NOMO-1 treated with dmso at 0.1 percent for 144 hours (cell line): ENCODE measurements around the gene TWF2.

Experiments used
- DNase-seq: peaks from one replicate; lab custom pipeline; 2025; ENCODE audit not compliant: unreplicated experiment; lab: John Stamatoyannopoulos, UW

Gene TWF2

GRCh38 chr3:52204337-52205073, 34.5 kb downstream of the TWF2 start:
- peak; percentile 25 for DNase-seq

GRCh38 chr3:52203701-52204100, 35.3 kb downstream of the TWF2 start:
- no peak for DNase-seq

GRCh38 chr3:52202384-52203077, 36.4 kb downstream of the TWF2 start:
- peak; percentile 87 for DNase-seq

- peak; percentile 26 for DNase-seq
Measured at GRCh38 chr3:52200981-52201679, 37.8 kb downstream of the TWF2 start.

- no peak for DNase-seq
Measured at GRCh38 chr3:52198643-52199608, 40.0 kb downstream of the TWF2 start.

- DNase-seq = peak; percentile 86
Measured at GRCh38 chr3:52197842-52198625, 40.9 kb downstream of the TWF2 start, which contains the start of gene ALAS1. Gene ALAS1 (plus strand): TSS chr3:52198160. CDS start chr3:52199242, 1,082 bp downstream.

GRCh38 chr3:52197499-52197841, 41.5 kb downstream of the TWF2 start:
- DNase-seq = no peak

- no peak for DNase-seq
Measured at GRCh38 chr3:52196977-52197376, 42.0 kb downstream of the TWF2 start.

GRCh38 chr3:52195823-52196331, 43.1 kb downstream of the TWF2 start:
- DNase-seq = peak; percentile 24

- no peak for DNase-seq
Measured at GRCh38 chr3:52195291-52195597, 43.7 kb downstream of the TWF2 start.

- DNase-seq = no peak
Measured at GRCh38 chr3:52194485-52195290, 44.3 kb downstream of the TWF2 start.

- DNase-seq = no peak
Measured at GRCh38 chr3:52193065-52193464, 45.9 kb downstream of the TWF2 start.

GRCh38 chr3:52191663-52192062, 47.3 kb downstream of the TWF2 start:
- DNase-seq = no peak

GRCh38 chr3:52190294-52191074, 48.5 kb downstream of the TWF2 start:
- no peak for DNase-seq

- no peak for DNase-seq
Measured at GRCh38 chr3:52188556-52188955, 50.4 kb downstream of the TWF2 start.

- DNase-seq = no peak
Measured at GRCh38 chr3:52186729-52187128, 52.2 kb downstream of the TWF2 start.

GRCh38 chr3:52185837-52186236, 53.1 kb downstream of the TWF2 start:
- peak; percentile 80 for DNase-seq

- no peak for DNase-seq
Measured at GRCh38 chr3:52185311-52185710, 53.6 kb downstream of the TWF2 start.
